Dedifferentiated amniotic fluid mesenchymal stem cell (primary cell): ENCODE results near the gene GPR55.

Source experiments
- DNase-seq: peaks from one replicate; pipeline ENCODE4 v3.0.0-alpha.2; 2016; ENCODE audit errors: extremely low spot score

Gene GPR55

DNA sequence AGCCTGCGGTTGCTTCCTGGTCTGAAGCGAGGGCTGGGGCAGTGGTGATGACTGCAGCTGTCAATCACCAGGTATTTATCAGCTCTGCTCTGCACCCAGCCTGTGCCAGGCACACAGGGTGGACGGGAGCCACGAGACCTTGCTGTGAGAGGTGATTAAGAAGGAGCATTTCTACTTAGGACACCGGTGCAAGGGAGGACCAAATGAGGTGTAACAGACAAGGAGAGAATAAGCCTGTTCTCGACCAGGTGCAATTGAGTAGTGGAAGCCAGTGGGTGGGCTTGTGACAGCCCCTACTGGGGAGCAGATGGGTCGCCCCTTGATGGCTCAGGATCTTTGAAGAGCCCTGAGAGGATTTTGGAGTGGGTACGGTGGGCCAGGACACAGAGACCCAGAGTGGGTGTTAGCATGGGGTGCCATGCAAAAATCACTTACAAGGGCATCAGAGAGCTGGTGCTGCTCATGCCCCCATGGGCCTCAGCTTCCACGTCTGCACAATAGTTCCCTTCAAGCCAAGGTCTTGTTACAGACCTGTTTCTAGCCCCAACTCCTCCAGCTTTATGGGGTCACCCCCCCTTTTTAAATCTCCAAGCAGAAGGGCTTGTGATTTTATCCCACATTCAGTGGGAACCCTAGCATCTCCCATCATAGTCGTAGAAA lies 24.6 kb downstream of the GPR55 start:
- no peak for DNase-seq

DNA sequence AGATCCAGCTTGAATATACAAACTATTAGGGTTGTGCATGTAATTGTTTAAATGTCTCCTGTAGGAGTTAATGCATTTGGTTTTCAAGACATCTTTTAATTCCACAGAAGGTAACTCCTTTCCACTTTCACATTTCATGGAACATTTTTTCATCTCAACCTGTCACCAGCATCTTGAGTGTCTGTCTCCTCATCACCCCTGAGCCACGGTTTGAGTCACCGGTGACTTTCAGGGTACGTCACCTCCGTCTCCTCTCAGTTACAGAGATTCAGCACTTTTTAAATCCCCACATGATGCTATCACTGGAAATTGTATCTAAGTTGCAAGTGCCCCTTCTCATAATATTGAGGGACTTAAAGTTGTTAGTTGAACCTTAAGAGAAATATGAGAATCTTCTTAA lies 25.3 kb downstream of the GPR55 start:
- no peak for DNase-seq

DNA sequence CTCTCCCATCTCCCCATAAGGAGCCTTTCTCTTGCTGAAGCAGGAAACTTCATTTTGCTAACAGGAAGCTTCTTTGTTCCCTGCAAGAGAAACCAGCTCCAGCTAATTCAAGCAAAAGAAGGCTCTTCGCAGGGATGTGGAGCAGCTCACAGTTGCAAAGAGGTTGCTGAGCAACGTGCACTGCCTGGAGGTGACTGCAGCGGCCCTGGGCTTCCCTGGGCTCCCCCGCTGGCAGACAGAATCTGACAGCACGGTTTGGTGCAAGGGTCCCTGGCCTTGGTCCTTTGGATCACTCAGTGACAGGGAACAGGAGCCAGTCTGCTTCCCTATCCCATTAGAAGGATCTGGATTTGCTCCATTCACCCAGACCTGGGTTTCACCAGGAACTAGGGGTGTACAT lies 25.8 kb downstream of the GPR55 start:
- no peak for DNase-seq

DNA sequence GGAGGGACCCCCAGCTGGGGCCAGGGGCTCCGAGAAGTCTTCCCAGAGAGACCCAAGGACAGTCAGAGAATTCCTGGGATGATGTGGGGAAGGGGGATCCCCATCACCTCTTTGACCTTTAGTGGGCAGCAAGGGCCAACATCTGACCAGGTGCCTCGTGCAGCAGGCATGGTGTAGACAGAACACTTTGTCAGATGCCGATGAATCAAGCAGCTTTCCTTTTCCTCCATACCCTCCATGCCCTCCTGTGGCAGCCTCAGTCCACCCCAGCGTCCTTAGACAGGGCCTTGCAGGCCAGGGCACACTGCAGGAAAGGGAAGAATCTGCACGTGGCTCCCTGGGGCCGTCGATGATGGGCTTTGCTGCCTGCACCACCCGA lies 26.3 kb downstream of the GPR55 start:
- DNase-seq: no peak

DNA sequence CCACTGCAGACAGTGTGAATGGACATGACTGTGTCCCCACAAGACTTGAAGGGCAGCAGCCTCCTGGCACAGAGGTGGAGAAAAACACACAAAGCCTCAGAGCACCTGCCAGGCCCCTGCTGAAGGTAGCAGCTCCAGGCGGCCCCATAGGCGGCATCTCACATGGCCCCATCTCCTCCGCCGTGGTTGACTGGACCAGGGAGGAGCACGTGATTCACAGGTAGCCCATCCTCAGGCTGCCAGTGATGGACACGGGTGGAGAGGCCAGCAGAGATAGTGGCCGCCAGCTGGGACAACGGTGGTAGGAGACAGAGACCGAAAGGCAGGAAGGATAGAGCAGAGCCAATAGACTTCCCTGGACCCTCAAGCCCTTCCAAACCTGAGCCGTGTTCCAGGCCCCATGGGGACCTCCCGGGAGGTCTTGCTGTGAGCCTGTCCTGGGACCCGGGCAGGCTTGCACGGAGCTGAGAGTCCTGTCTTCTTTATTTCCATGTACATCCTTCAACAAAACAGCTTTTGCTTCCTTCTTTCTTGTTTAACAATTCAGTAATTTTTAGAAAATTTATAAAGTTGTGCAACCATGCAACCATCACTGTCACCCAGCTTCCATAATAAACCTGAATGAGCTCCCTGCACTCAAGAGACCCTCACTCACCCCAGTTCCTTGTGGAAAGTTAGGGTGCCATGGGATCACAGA lies 26.9 kb downstream of the GPR55 start:
- DNase-seq: no peak

DNA sequence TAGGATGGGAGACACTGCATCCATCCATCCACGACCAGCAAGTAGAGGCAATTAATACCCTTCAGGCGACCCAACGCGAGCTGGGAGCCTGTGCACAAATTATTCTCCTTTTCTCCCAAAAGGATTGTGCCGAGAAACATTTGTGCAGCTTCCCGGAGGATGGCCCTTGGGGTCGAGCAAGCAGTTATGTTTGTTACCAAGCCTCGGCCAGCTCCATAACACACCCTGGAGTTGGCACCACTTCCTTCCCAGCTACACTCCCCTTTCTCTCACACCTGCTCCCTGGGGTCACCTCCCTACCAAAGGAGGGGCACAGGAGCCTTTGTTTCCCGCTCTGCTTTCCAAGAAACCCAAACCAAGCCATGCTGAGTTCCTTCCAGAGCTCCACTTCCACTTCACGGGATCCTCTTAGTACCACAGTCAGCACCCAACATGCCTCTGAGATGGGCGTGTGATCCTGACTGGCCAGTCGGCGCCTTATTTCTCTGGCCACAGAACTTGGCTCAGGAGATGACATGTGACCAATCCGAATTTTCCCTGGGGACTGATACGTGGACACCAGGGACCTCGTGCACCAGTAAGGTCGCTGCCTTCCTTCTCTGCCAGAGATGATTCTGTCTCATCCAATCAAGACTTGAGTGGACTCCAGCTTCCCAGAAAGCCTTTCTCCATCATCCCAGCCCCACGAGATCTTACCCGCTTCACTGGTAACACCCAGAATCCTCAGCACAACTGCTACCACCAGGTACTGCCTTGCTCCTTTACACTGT lies 28.5 kb downstream of the GPR55 start:
- no peak for DNase-seq

DNA sequence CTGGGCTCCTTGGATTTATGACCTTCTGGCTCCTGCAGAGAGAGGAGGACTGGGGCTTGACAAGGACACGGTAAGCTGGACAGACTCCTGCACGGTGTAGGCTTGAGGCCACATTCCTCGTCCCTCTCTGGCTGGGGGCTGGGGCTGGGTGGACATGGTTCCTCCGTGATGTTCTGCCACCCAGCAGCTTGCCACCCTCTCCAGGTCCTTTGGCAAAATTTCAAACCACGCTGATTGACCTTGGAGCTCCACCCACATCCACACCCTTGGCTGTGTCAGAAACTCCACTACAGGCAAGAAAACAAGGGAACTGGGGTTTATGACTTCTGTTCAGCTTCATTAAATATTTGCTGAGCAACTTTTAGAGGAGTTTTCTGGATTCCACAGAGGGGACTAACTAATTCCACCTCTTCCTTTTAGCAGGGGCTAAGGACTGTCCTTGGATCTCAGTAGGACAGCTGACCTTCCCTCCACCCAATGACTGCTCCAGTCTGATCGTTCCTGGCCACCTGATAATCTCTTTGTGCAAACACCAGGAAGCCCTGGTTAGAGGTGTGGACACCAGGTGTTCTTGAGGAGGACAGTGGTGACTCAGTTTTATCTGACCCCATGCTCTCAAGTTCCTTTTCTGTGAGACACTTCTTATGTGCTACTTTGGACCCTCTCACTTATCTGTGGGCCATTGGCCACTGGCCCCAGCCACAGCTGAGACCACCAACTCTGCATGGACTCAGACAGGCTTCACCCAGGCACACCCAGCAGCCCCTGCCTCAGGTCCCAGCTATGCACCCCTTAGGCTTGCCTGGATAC lies 29.3 kb downstream of the GPR55 start:
- no peak for DNase-seq

DNA sequence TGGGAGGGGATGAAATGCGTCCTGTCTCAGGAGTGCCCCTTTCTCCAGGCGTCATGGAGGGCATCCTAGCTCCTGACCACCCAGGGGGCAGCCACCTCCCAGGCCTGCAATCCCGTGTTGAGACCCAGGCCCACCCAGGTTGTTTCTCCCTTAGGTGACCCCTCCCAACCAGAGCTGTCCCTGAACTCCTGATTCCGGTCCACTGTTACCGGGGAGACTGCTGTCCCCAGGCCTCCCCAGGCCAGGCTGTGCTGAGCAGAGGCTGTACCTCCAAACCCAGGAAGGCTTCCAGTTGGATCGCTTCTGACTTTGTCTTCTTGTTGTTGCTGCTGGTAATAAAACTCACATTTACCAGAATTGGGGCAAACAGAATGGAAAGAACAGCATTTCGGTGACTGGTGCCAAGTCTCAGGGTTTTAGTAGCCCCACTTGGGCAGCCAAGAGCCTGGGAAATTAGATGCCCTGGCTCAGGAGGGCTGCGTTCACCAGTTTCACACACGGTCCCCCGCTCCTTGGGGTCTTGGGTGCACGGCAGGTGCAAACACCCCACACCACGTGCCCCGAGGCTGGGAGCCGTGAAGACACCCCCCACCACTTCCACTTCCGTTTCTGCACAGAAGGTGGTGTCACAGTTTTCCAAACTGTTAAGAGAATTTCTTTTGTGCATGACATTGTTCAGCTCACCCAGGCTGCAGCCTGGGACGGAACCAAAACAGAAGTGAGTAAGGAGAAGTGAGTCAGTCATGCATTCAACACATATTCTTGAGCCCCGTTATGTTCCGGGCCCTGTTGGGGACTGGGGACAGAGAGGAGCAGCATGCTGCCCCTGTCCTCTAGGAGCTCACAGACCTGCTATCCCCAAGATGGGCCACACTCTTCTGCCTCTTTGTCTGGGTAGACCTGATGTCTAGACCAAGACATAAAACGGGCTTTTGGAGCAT lies 30.9 kb downstream of the GPR55 start:
- DNase-seq: no peak

DNA sequence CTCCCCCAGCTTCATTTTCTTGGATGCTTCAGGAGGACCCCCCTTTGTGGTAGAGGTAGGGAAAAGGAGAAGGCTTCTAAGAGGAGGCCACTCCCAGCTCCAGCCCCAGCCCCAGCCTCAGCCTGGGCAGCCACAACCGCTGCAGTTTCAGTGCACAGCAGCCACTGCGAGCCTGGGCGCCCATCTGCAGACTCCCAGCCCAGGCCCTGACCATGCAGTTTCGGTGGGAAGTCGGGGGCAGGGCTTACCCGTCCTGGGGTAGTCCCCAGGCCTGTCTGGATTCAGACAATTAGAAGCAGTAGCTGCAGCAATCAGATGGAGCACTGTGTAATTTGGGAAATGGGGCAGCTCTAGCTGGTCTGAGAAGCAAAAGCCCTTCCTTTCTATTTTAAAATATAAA lies 31.7 kb downstream of the GPR55 start:
- no peak for DNase-seq

DNA sequence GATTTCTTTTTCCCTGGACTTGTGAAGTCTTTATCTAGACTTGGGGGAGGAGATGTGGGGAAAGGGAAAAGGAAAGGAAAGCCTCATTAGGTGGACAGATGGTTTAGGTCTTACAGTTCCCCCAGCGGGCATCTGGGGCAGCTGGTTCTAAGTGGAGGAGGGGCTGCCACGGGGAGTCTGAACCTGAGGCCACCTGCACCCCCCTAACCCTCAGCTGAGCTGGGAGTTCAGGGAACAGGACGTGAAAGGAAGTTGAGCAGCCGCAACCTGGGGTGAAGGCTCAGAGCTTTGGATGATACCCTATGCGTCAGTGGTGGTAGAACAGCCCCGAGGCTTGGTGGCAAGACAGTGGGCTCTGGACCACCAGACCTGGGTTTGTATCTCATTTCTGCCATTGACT lies 33.5 kb downstream of the GPR55 start:
- no peak for DNase-seq

DNA sequence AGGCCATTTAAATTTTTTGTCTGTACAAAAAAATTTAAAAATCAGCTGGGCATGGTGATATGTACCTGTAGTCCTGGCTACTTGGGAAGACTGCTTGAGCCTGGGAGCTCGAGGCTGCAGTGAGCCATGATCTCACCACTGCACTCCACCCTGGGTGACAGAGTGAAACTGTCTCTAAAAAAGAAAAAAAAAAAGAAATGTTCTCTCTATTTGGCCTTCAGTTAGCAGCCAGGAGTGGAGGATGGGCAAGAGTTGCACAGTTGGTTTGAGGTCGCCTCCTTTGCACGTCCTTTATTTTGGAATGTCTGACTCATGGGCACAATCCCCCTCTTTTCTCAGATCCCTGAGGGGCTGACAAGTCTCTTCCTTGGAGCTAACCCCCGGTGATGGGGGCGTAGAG lies 34.0 kb downstream of the GPR55 start:
- no peak for DNase-seq

DNA sequence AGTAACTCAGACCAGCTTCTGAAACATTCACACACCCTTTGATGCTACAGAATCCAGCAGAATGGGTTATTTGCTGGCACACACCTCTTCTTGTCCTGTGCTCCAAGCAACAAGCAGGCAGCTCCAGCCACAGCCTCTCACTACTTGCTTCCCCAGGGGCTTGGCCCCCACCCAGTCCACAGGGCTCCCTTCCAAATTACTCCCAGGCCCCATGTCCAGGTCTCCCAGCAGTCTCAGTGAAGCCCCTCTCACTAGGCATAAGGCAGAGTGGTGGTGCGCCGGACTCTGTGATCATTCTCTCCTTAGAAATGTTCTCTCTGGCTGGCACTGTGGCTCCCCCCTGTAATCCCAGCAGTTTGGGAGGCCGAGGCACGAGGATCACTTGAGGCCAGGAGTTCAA lies 34.4 kb downstream of the GPR55 start:
- DNase-seq: no peak

DNA sequence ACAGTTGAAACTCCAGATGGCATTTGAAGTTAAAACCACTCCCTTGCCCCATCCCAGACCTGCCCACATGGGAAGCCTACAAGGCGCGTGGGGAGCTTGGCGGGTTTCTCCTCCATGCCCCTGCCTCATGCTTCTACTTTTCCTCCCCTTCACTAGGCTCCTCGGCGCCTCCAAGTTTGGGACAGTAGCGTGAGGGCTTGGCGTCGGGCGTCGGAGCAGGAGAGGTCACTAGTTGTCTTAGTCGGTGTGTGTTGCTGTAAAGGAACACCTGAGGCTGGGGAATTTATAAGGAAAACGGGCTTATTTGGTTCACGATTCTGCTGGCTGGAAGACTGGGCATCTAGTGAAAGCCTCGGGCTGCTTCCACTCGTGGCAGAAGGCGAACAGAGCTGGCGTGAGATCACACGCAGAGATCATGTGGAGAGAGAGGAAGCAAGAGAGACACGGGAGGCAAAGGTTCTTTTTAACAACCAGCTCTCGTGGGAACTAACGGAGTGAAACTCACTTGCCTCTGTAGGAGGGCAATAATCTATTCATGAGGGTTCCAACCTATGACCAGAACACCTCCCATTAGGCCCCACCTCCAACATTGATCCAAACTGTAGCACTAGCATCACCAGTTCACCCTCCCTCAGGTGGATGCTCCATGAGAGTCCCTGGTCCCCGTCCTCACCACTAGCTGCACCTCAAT lies 35.0 kb downstream of the GPR55 start:
- no peak for DNase-seq

DNA sequence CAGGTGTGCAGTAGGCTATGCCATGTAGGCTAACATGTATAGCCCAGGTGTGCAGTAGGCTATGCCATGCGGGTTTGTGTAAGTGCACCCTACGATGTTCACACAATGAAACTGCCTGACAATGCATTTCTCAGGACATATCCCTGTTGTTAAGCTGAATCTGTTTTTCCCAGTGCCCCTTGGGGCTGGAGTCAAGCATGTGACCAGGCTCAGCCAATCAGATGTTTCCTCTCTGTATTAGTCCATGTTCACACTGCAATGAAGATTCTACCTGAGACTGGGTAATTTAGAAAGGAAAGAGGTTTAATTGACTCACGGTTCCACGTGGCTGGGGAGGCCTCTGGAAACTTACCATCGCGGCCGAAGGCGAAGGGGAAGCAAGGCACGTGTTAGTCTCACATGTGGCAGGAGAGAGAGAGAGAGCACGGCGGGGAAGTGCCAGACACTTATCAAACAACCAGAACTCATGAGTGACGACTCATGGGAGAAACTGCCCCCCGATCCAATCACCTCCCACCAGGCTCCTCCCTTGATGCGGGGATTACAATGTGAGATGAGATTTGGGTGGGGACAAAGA lies 36.1 kb downstream of the GPR55 start:
- no peak for DNase-seq

DNA sequence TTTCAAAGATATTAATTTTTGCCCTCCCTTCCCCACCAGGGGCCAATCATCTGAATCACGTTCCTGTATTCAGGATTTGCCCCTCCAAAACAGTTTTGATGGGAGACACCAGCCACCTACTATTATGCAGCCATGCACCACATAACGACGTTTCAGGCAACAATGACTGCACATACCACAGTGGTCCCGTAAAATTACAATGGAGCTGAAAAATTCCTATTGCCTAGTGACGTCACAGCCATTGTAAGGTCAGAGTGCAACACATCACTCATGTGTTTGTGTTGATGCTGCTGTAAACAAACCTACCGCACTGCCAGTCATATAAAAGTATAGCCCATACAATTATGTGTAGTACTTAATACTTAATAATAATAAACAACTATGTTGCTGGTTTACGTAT lies 37.7 kb downstream of the GPR55 start:
- DNase-seq: no peak

DNA sequence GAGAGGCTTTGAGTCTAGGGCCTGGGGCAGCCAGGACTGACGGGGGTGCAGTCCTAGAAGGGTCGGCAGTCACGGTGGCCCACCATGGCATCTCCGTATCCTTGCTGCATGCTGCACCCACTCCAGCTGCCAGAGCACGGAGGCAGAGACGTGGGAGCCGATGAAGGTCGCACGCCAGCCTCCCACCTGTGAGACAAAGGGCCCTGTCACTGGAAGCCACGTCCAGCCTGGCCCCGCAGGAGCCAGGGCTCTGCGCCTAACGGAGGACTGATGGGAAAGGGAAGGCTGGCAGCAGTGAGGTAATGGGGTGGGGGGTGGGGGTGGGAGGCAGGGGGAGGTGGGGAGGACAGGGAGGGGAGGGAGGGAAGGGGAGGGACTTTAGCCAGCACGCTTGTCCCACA lies 38.4 kb downstream of the GPR55 start:
- no peak for DNase-seq

DNA sequence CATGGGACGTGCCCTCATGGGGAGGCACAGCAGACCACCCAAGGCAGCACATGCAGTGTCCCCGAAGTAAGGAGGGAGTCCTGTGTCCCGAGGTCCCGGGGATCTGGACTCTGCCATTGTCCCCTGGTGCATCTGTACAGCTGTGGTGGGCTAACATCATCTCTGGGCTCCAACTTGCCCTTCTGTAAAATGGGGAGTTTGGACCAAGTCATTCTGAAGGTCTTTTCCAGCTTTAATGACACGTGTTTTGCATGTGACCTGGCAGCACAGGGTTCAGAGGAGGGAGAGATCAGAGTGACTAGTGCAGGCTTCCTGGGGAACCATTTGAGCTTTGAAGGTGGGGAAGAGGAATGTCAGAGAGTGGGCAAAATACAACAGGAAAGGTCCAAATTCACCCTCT lies 38.8 kb downstream of the GPR55 start:
- no peak for DNase-seq

DNA sequence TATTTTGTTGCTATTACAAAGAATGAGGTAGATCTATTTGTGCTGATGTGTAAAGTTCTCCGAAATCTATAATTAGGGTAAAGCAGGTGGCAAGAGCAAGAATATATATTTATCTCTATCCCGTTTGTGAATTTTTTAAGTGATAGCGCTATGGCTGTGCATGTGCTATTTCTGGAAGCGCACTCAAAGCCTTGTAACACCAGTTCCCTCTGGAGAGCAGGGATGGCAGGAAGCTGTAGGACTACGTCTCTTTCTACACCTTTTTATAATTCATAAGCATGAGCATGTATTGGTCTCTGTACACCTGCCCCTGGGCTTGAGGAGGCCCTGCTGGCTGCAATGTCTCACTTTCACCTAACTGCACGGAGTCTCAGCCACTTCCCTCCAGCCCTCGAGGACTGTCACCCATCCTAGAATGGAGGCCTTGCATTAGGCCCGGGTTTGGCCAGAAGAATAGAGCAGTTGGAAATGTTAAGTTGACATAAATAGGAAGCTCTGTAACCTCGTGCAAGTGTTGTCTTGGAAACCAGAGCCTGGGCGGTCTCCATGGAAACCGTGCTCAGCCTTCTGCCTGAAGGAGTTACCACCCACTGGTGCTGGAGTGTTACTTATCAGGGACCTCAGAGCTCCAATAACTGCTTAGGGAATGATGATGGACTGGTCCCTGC lies 39.4 kb downstream of the GPR55 start:
- no peak for DNase-seq

DNA sequence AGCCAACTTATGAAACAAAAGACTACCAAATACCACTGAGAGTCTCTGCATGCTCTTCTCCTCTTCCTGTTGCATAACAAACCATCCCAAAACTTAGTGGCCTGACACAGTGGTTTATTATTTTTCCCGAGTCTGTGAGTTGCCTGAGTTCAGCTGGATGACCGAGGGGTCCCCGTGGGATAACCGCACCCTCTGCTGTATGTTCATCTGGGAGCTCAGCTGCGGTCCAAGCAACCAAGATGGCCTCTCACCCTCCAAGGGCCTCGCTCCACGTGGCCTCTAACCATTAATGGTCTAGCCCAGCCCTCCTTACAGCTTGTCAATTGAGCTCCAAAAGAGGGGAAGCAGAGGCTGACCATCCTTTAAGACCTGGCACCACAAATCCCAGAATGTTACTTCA lies 43.2 kb downstream of the GPR55 start:
- no peak for DNase-seq

DNA sequence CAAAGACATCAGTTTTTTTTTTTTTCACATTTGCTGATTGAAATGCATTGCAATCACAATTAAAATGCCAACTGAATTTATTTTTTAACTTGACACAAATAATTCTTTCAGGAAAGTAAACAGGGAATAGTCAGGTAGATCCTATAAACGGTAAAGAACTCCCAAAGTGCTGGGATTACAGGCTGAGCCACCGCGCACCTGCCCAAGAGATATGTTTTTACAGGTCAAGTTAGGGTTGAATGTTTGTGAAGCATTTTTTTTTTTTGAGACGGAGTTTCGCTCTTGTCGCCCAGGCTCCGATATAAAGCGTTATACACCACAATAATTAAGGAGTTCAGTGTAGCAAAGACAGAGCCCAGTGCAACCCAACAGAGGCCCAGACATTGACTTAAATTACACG lies 45.2 kb downstream of the GPR55 start:
- no peak for DNase-seq
